K562 (cell line): Measurements from ENCODE around the gene UBXN11.

Experiments used
- CTCF ChIP-seq, 3 experiments: IDR thresholded peaks in 2 of 3; conservative IDR thresholded peaks in 1 of 3; 2 replicates each; pipeline ENCODE4 v1.5.1; 2011 to 2012; ENCODE audit warnings: low read length in 3 of 3, mild to moderate bottlenecking in 3 of 3, control low read depth in 2 of 3, improper control_type of control experiment in 1 of 3, inconsistent platforms in 1 of 3, low read depth in 1 of 3, mixed read lengths in 1 of 3, moderate library complexity in 1 of 3; ENCODE audit not compliant: insufficient read depth in 2 of 3
- ETV5 ChIP-seq: sonication (generic); formaldehyde crosslinking; IDR thresholded peaks from 2 replicates; pipeline ENCODE4 v1.4.0; 2020; ENCODE audit warnings: low read depth, mild to moderate bottlenecking, missing genetic modification reagents
- HDAC6 ChIP-seq: IDR thresholded peaks from 2 replicates; pipeline ENCODE4 v1.6.1; 2012; ENCODE audit warnings: low read depth, mild to moderate bottlenecking, control low read depth, inconsistent platforms, low read length, moderate library complexity
- IFI16 ChIP-seq: fragments of 250-450 bp; sonication (Bioruptor Pico); IDR thresholded peaks from 2 replicates; pipeline ENCODE4 v2.1.2; 2022; ENCODE audit warnings: mild to moderate bottlenecking, inconsistent platforms
- MEF2A ChIP-seq: IDR thresholded peaks from 2 replicates; pipeline ENCODE4 v1.6.1; 2011; ENCODE audit warnings: low read depth, mild to moderate bottlenecking, low read length, moderate library complexity; ENCODE audit not compliant: control insufficient read depth
- RAD21 ChIP-seq, 2 experiments: fragments of 250-450 bp in 1 of 2; fragments of 450-650 bp in 1 of 2; sonication (Bioruptor Pico) in 1 of 2; formaldehyde crosslinking in 1 of 2; IDR thresholded peaks in 1 of 2; conservative IDR thresholded peaks in 1 of 2; 2 replicates each; pipeline versions ENCODE4 v1.4.0 to v1.8.0; 2020 to 2022; ENCODE audit warnings: mild to moderate bottlenecking in 2 of 2, moderate library complexity in 1 of 2
- TF ChIP-seq, protein P1 (sequence below), 3 experiments: fragments of 200-800 bp in 1 of 3; fragments of 250-450 bp in 1 of 3; fragments of 450-650 bp in 1 of 3; sonication (Bioruptor Pico) in 1 of 3; sonication (Bioruptor generic) in 1 of 3; formaldehyde crosslinking in 1 of 3; IDR thresholded peaks; 2 replicates each; pipeline versions ENCODE4 v1.6.1 to v1.8.0; 2016 to 2022; ENCODE audit warnings: mild to moderate bottlenecking in 2 of 3, missing genetic modification characterization in 2 of 3, missing compliant biosample characterization in 1 of 3, moderate library complexity in 1 of 3

DNA sequence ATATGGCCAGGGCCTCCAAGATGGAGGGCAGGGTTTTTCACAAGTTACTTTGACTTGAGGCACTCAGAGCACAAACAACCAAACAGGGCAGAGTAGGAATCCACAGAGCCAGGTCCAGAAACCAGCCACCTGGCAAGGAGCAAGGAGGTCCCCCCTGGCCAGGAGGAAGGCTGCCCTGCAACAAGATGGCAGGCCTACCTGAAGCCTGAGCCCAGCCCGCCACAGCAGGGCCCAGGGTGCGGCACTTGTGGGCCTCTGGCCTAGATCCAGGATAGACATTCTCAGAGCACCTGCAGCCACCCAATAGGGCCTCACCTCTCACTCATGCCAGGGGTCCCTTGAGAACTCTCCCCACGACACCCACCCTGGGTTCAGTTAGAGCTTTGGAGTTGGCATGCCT lies 15.0 kb downstream of the UBXN11 start:
- TF ChIP-seq, protein P1, sequence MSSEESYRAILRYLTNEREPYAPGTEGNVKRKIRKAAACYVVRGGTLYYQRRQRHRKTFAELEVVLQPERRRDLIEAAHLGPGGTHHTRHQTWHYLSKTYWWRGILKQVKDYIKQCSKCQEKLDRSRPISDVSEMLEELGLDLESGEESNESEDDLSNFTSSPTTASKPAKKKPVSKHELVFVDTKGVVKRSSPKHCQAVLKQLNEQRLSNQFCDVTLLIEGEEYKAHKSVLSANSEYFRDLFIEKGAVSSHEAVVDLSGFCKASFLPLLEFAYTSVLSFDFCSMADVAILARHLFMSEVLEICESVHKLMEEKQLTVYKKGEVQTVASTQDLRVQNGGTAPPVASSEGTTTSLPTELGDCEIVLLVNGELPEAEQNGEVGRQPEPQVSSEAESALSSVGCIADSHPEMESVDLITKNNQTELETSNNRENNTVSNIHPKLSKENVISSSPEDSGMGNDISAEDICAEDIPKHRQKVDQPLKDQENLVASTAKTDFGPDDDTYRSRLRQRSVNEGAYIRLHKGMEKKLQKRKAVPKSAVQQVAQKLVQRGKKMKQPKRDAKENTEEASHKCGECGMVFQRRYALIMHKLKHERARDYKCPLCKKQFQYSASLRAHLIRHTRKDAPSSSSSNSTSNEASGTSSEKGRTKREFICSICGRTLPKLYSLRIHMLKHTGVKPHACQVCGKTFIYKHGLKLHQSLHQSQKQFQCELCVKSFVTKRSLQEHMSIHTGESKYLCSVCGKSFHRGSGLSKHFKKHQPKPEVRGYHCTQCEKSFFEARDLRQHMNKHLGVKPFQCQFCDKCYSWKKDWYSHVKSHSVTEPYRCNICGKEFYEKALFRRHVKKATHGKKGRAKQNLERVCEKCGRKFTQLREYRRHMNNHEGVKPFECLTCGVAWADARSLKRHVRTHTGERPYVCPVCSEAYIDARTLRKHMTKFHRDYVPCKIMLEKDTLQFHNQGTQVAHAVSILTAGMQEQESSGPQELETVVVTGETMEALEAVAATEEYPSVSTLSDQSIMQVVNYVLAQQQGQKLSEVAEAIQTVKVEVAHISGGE (CRISPR knock-in tag; IDR thresholded peaks at IDR 0.05), result no peak
- no peak for TF ChIP-seq IFI16
- no peak for TF ChIP-seq MEF2A
- TF ChIP-seq ETV5, result no peak
- TF ChIP-seq CTCF (IDR thresholded peaks at IDR 0.05 in 2 of 3, conservative IDR thresholded peaks at IDR 0.05 in 1 of 3; ENCODE audit: insufficient read depth in 2 of 3, low read depth in 1 of 3, low read length in 3 of 3), result no peak
- TF ChIP-seq HDAC6, result no peak
- no peak for TF ChIP-seq RAD21 (CRISPR knock-in tag; conservative IDR thresholded peaks at IDR 0.05 in 1 of 2, IDR thresholded peaks at IDR 0.05 in 1 of 2)
